Measurements from ENCODE around the gene OR51S1. TPM values are rescaled to one million over a fixed set of nuclear protein-coding genes. Genes with fewer than 3 reads are reported as not detected.
A peak's percentile ranks its signal among the peaks of the same experiment; 100 is the strongest.

The OR51S1 gene
- polyA plus RNA-seq (2011; rRNA removed) = not detected in 2 replicates
- polyA minus RNA-seq (2011; rRNA and poly(A)+ RNA removed) = not detected in 2 replicates

- POLR2A ChIA-PET = no interaction called here
- Histone ChIP-seq H3K4me3 (ENCODE audit: low read depth, low read length) (no peak within 1 kb of the TSS), H3K9me3 (ENCODE audit: control insufficient read depth, insufficient read depth, low read length) (no peaks in the 10 kb centered on the region), H3K27me3 (ENCODE audit: control insufficient read depth, insufficient read depth, low read length) (no peaks in the 10 kb centered on the region), H3K27ac (ENCODE audit: low read depth, low read length) (no peak within 1 kb of the TSS)
- TF ChIP-seq CTCF (IDR thresholded peaks at IDR 0.05; ENCODE audit: low read depth, low read length) = no peak
- CTCF ChIA-PET = no interaction called here
- no peak for DNase-seq (ENCODE audit: low read depth, low spot score)
These were observed at the start of gene OR51S1 for GRCh38 chr11:4848908-4849532. TSS of gene OR51S1 (minus strand) at chr11:4849208. CDS start at chr11:4849208, 0 bp downstream.

- Histone ChIP-seq H3K27ac (ENCODE audit: low read depth, low read length) (no peak overlapping the region), H3K9me3 (ENCODE audit: control insufficient read depth, insufficient read depth, low read length) (no peaks in the 10 kb centered on the region), H3K4me3 (ENCODE audit: low read depth, low read length) (no peak overlapping the region), H3K27me3 (ENCODE audit: control insufficient read depth, insufficient read depth, low read length) (no peaks in the 10 kb centered on the region)
- ChIA-PET CTCF (interaction anchor here (1.0 to 1.7 kb wide), 3 partner anchors 8 to 37 kb away, joined by 3 to 4 read pairs (median 3); no protein-coding TSS in a partner anchor), POLR2A (no interaction called here)
- DNase-seq (ENCODE audit: low read depth, low spot score) = peak; percentile 77
- TF ChIP-seq CTCF (IDR thresholded peaks at IDR 0.05; ENCODE audit: low read depth, low read length) = peak; percentile 44
These were observed 43.1 kb upstream of the OR51S1 start for GRCh38 chr11:4891996-4892640.

GRCh38 chr11:4890279-4890678 lies 41.3 kb upstream of the OR51S1 start:
- POLR2A ChIA-PET = no interaction called here
- no peak for TF ChIP-seq CTCF (IDR thresholded peaks at IDR 0.05; ENCODE audit: low read depth, low read length)
- CTCF ChIA-PET = no interaction called here
- no peak for DNase-seq (ENCODE audit: low read depth, low spot score)
- H3K4me3 ChIP-seq (ENCODE audit: low read depth, low read length) = no peak overlapping the region
- H3K27ac ChIP-seq (ENCODE audit: low read depth, low read length) = no peak overlapping the region
- H3K27me3 ChIP-seq (ENCODE audit: control insufficient read depth, insufficient read depth, low read length) = no peaks in the 10 kb centered on the region
- H3K9me3 ChIP-seq (ENCODE audit: control insufficient read depth, insufficient read depth, low read length) = no peaks in the 10 kb centered on the region

- ChIA-PET POLR2A (no interaction called here), CTCF (interaction anchor here (1.4 kb wide), 1 partner anchor 251 kb away, joined by 3 read pairs; no protein-coding TSS in a partner anchor)
- DNase-seq (ENCODE audit: low read depth, low spot score) = no peak
- Histone ChIP-seq H3K9me3 (ENCODE audit: control insufficient read depth, insufficient read depth, low read length) (no peaks in the 10 kb centered on the region), H3K4me3 (ENCODE audit: low read depth, low read length) (no peak overlapping the region), H3K27ac (ENCODE audit: low read depth, low read length) (no peak overlapping the region), H3K27me3 (ENCODE audit: control insufficient read depth, insufficient read depth, low read length) (no peaks in the 10 kb centered on the region)
- TF ChIP-seq CTCF (IDR thresholded peaks at IDR 0.05; ENCODE audit: low read depth, low read length) = no peak
These were observed 38.6 kb upstream of the OR51S1 start for GRCh38 chr11:4887591-4887990.

- POLR2A ChIA-PET = no interaction called here
- no peak for TF ChIP-seq CTCF (IDR thresholded peaks at IDR 0.05; ENCODE audit: low read depth, low read length)
- no peaks in the 10 kb centered on the region for H3K9me3 ChIP-seq (ENCODE audit: control insufficient read depth, insufficient read depth, low read length)
These were observed 37.2 kb upstream of the OR51S1 start for GRCh38 chr11:4886186-4886585.

More at GRCh38 chr11:4886186-4886585, 37.2 kb upstream of the OR51S1 start:
- CTCF ChIA-PET = no interaction called here
- Histone ChIP-seq H3K4me3 (ENCODE audit: low read depth, low read length) (no peak overlapping the region), H3K27me3 (ENCODE audit: control insufficient read depth, insufficient read depth, low read length) (no peaks in the 10 kb centered on the region), H3K27ac (ENCODE audit: low read depth, low read length) (no peak overlapping the region)
- no peak for DNase-seq (ENCODE audit: low read depth, low spot score)
